KMS-11 (cell line): ENCODE measurements around the gene ATP5F1A.

ENCODE experiments used
- H2AFZ ChIP-seq: fragments of 200-600 bp; sonication (generic); 2 replicates; pipeline ENCODE4 v1.6.1; 2016; ENCODE audit warnings: antibody characterized with exemption, mixed run types, low read depth
- H3K27ac ChIP-seq: fragments of 200-600 bp; sonication (generic); 2 replicates; pipeline ENCODE4 v1.6.1; 2016; ENCODE audit warnings: mild to moderate bottlenecking, mixed run types
- H3K27me3 ChIP-seq: fragments of 200-600 bp; sonication (generic); 2 replicates; pipeline ENCODE4 v1.6.1; 2017; ENCODE audit warnings: mild to moderate bottlenecking, low read depth, mixed run types, moderate library complexity; ENCODE audit not compliant: insufficient read depth
- H3K36me3 ChIP-seq: fragments of 200-600 bp; sonication (generic); 2 replicates; pipeline ENCODE4 v1.6.1; 2017; ENCODE audit warnings: mild to moderate bottlenecking, mixed run types; ENCODE audit not compliant: insufficient read depth
- H3K4me1 ChIP-seq: fragments of 200-600 bp; sonication (generic); 2 replicates; pipeline ENCODE4 v1.6.1; 2016; ENCODE audit warnings: mild to moderate bottlenecking, low read depth, mixed run types; ENCODE audit not compliant: poor library complexity, severe bottlenecking
- H3K4me2 ChIP-seq: fragments of 200-600 bp; sonication (generic); 2 replicates; pipeline ENCODE4 v1.7.0; 2016; ENCODE audit warnings: mild to moderate bottlenecking, mixed run types
- H3K4me3 ChIP-seq: fragments of 200-600 bp; sonication (generic); IDR thresholded peaks from 2 replicates; pipeline ENCODE4 v1.6.1; 2017; ENCODE audit warnings: low read depth, low read length, mixed read lengths; ENCODE audit not compliant: insufficient read depth
- H3K79me2 ChIP-seq: fragments of 200-600 bp; sonication (generic); 2 replicates; pipeline ENCODE4 v1.6.1; 2016; ENCODE audit warnings: low read depth, mixed run types; ENCODE audit not compliant: insufficient read depth
- H3K9ac ChIP-seq: fragments of 200-600 bp; sonication (generic); 2 replicates; pipeline ENCODE4 v1.6.1; 2016; ENCODE audit warnings: mild to moderate bottlenecking, mixed run types
- H4K20me1 ChIP-seq: fragments of 200-600 bp; sonication (generic); 2 replicates; pipeline ENCODE4 v1.6.1; 2016; ENCODE audit warnings: mild to moderate bottlenecking, mixed run types; ENCODE audit not compliant: insufficient read depth
- CTCF ChIP-seq: fragments of 200-600 bp; sonication (generic); conservative IDR thresholded peaks from 2 replicates; pipeline ENCODE4 v1.6.1; 2017; ENCODE audit warnings: low read depth, mild to moderate bottlenecking, antibody characterized with exemption, low read length, moderate library complexity, mixed read lengths

Gene ATP5F1A

GRCh38 chr18:46055838-46056230, 42.3 kb downstream of the ATP5F1A start:
- H3K9ac ChIP-seq = no peak overlapping the region
- H3K4me2 ChIP-seq = no peak overlapping the region
- H3K4me1 ChIP-seq = peaks cover 4% of the 10 kb centered on the region
- H3K79me2 ChIP-seq = no peaks in the 10 kb centered on the region
- H3K4me3 ChIP-seq = no peak overlapping the region
- no peak overlapping the region for H3K27ac ChIP-seq
- no peaks in the 10 kb centered on the region for H3K36me3 ChIP-seq
- TF ChIP-seq CTCF = no peak
- H2AFZ ChIP-seq = no peak overlapping the region
- H4K20me1 ChIP-seq = no peaks in the 10 kb centered on the region
- H3K27me3 ChIP-seq = no peaks in the 10 kb centered on the region

- no peaks in the 10 kb centered on the region for H3K4me1 ChIP-seq
- no peak overlapping the region for H3K9ac ChIP-seq
- H4K20me1 ChIP-seq = no peaks in the 10 kb centered on the region
- H3K36me3 ChIP-seq = no peaks in the 10 kb centered on the region
- H3K79me2 ChIP-seq = no peaks in the 10 kb centered on the region
- TF ChIP-seq CTCF = no peak
- H3K27ac ChIP-seq = no peak overlapping the region
- H3K27me3 ChIP-seq = no peaks in the 10 kb centered on the region
- H2AFZ ChIP-seq = no peak overlapping the region
- no peak overlapping the region for H3K4me2 ChIP-seq
- H3K4me3 ChIP-seq = no peak overlapping the region
Measured at GRCh38 chr18:46054956-46055837, 42.9 kb downstream of the ATP5F1A start.

- no peak overlapping the region for H3K27ac ChIP-seq
- H4K20me1 ChIP-seq = no peaks in the 10 kb centered on the region
- no peak for TF ChIP-seq CTCF
- no peaks in the 10 kb centered on the region for H3K27me3 ChIP-seq
- H3K9ac ChIP-seq = no peak overlapping the region
- no peak overlapping the region for H3K4me2 ChIP-seq
- no peaks in the 10 kb centered on the region for H3K4me1 ChIP-seq
- no peak overlapping the region for H2AFZ ChIP-seq
- no peak overlapping the region for H3K4me3 ChIP-seq
- H3K79me2 ChIP-seq = no peaks in the 10 kb centered on the region
- H3K36me3 ChIP-seq = no peaks in the 10 kb centered on the region
Measured at GRCh38 chr18:46053368-46054095, 44.6 kb downstream of the ATP5F1A start.

- Histone ChIP-seq H3K4me1 (no peaks in the 10 kb centered on the region), H3K4me3 (no peak overlapping the region), H3K36me3 (no peaks in the 10 kb centered on the region), H3K79me2 (no peaks in the 10 kb centered on the region), H3K4me2 (no peak overlapping the region), H3K27ac (no peak overlapping the region), H3K27me3 (no peaks in the 10 kb centered on the region), H3K9ac (no peak overlapping the region), H4K20me1 (no peaks in the 10 kb centered on the region), H2AFZ (no peak overlapping the region)
- no peak for TF ChIP-seq CTCF
Measured at GRCh38 chr18:46051731-46052461, 46.2 kb downstream of the ATP5F1A start.
